K562 (cell line): Measurements from ENCODE around the gene POLD4. TPM values are rescaled to one million over a fixed set of nuclear protein-coding genes. Genes with fewer than 3 reads are reported as not detected.
A peak's percentile ranks its signal among the peaks of the same experiment; 100 is the strongest.
"Not testable (repeated sequence)": the region's sequence is repeated elsewhere in the genome, so short reads cannot be mapped to it uniquely, and the experiment has no call there.

Experiments
- ATAC-seq: fragments of 200-7000 bp; cut with Tn5 transposase; 3 replicates; pipeline ENCODE4 v1.9.1; 2020; ENCODE audit warnings: moderate library complexity
- BruUV-seq: library from RNA; stranded (reverse); fragments of 400-500 nt; replicated peaks from 2 replicates; lab custom pipeline; 2021; lab: Mats Ljungman, UMichigan
- CTCF ChIA-PET: fragments of 300-600 bp; formaldehyde crosslinking; extraction: SDS; loops from one replicate; lab custom pipeline; 2021; ENCODE audit warnings: low intra/inter-chr PET ratio; lab: Yijun Ruan, JAX
- POLR2A ChIA-PET: fragments of 300-600, 350-650 bp; sonication (Branson Sonifier 250); formaldehyde crosslinking; extraction: SDS; loops from one replicate; lab custom pipeline; 2021; ENCODE audit warnings: antibody characterized with exemption, inconsistent platforms; lab: Yijun Ruan, JAX
- DNase-seq, 4 experiments: peaks; one replicate each; pipeline versions ENCODE4 v3.0.0 to v3.0.0-alpha.2; 2011 to 2018; ENCODE audit warnings: low spot score in 3 of 4, mixed read lengths in 3 of 4; ENCODE audit errors: extremely low read depth in 1 of 4
- FAIRE-seq: peaks from 2 replicates; lab custom pipeline; 2011; peaks lifted over from hg19 to GRCh38; lab: Jason Lieb, UNC
- H2AFZ ChIP-seq: 2 replicates; pipeline ENCODE4 v1.6.0; 2011; ENCODE audit warnings: low read depth, low read length, control low read depth, inconsistent platforms
- H3K27ac ChIP-seq: fragments of 200-600 bp; 3 replicates; pipeline ENCODE4 v1.8.0; 2011; ENCODE audit warnings: low read depth, mild to moderate bottlenecking, control low read depth, inconsistent platforms, low read length, moderate library complexity, mixed read lengths; ENCODE audit errors: extremely low read depth
- H3K27me3 ChIP-seq, 2 experiments: fragments of 300-600 bp in 1 of 2; 2 replicates in 1 of 2; 3 replicates in 1 of 2; pipeline versions ENCODE4 v1.6.0 to v1.8.0; 2011; ENCODE audit warnings: inconsistent platforms in 2 of 2, low read length in 2 of 2, mild to moderate bottlenecking in 1 of 2, mixed read lengths in 1 of 2, moderate library complexity in 1 of 2; ENCODE audit not compliant: control insufficient read depth in 2 of 2, insufficient read depth in 2 of 2
- H3K36me3 ChIP-seq: fragments of 300-600 bp; 3 replicates; pipeline ENCODE4 v1.8.0; 2011; ENCODE audit warnings: mild to moderate bottlenecking, low read length, inconsistent platforms; ENCODE audit not compliant: control insufficient read depth, insufficient read depth
- H3K4me1 ChIP-seq, 2 experiments: fragments of 200-600 bp in 1 of 2; replicated peaks in 1 of 2; 2 replicates in 1 of 2; 3 replicates in 1 of 2; pipeline versions ENCODE4 v1.5.1 to v1.8.0; 2011; ENCODE audit warnings: inconsistent platforms in 2 of 2, low read length in 2 of 2, mild to moderate bottlenecking in 1 of 2, mixed read lengths in 1 of 2, moderate library complexity in 1 of 2; ENCODE audit not compliant: control insufficient read depth in 2 of 2, insufficient read depth in 2 of 2
- H3K4me2 ChIP-seq: 2 replicates; pipeline ENCODE4 v1.6.1; 2011; ENCODE audit warnings: low read length, control low read depth, inconsistent platforms, mixed read lengths; ENCODE audit not compliant: insufficient read depth
- H3K4me3 ChIP-seq: fragments of 200-600 bp; sonication (generic), shearing (Covaris generic); 2 replicates; pipeline ENCODE4 v1.5.1; 2016; ENCODE audit warnings: control low read depth, inconsistent platforms
- H3K79me2 ChIP-seq: fragments of 200-600 bp; 3 replicates; pipeline ENCODE4 v1.8.0; 2011; ENCODE audit warnings: low read length, inconsistent platforms; ENCODE audit not compliant: control insufficient read depth, insufficient read depth
- H3K9ac ChIP-seq, 2 experiments: 2 replicates each; pipeline versions ENCODE4 v1.6.0 to v1.6.1; 2011; ENCODE audit warnings: low read depth in 2 of 2, low read length in 2 of 2, control low read depth in 1 of 2, inconsistent platforms in 1 of 2, mild to moderate bottlenecking in 1 of 2, mixed read lengths in 1 of 2; ENCODE audit not compliant: insufficient read depth in 1 of 2
- H3K9me1 ChIP-seq: one replicate; pipeline ENCODE4 v1.6.0; 2011; ENCODE audit warnings: inconsistent platforms, mild to moderate bottlenecking, low read length, moderate library complexity; ENCODE audit not compliant: control insufficient read depth, insufficient read depth
- H3K9me3 ChIP-seq: replicated peaks from 2 replicates; pipeline ENCODE4 v1.5.1; 2011; ENCODE audit warnings: low read depth, low read length, inconsistent platforms; ENCODE audit not compliant: control insufficient read depth, insufficient read depth
- H4K20me1 ChIP-seq: replicated peaks from 2 replicates; pipeline ENCODE4 v1.6.1; 2011; ENCODE audit warnings: low read length, inconsistent platforms, mixed read lengths; ENCODE audit not compliant: control insufficient read depth, insufficient read depth
- ETV1 ChIP-seq: fragments of 450-650 bp; conservative IDR thresholded peaks from 2 replicates; pipeline ENCODE4 v1.6.1; 2016; ENCODE audit warnings: missing genetic modification characterization, control low read depth, low read depth, missing compliant biosample characterization
- POLR2A ChIP-seq: fragments of 450-650 bp; conservative IDR thresholded peaks from 2 replicates; pipeline ENCODE4 v1.6.1; 2016
- SP1 ChIP-seq: sonication (generic); formaldehyde crosslinking; IDR thresholded peaks from 2 replicates; pipeline ENCODE4 v1.8.1; 2022; ENCODE audit warnings: mild to moderate bottlenecking, missing genetic modification reagents
- TGIF2 ChIP-seq: sonication (generic); formaldehyde crosslinking; IDR thresholded peaks from 2 replicates; pipeline ENCODE4 v1.8.1; 2022; ENCODE audit warnings: mild to moderate bottlenecking, missing genetic modification reagents, moderate library complexity
- WGBS: fragments of 100-300 bp; shearing (Covaris generic); methylation state at CpG from one replicate; pipeline ENCODE4 v1.1.6; 2016; ENCODE audit warnings: low coverage, mixed read lengths; ENCODE audit not compliant: insufficient coverage; ENCODE audit errors: missing lambda C conversion rate; 5-methylcytosine and 5-hydroxymethylcytosine counted together
- in situ Hi-C: fragments of 300-500 bp; cut with MboI; formaldehyde crosslinking; loops from 4 replicates; pipeline ENCODE4 v1.15.0; 2018; ENCODE audit warnings: inconsistent platforms, mixed read lengths
- intact Hi-C: fragments of 100-400 bp; cut with micrococcal nuclease; formaldehyde crosslinking; loops from 2 replicates; pipeline ENCODE4 v1.14.2; 2022
- polyA plus RNA-seq, 8 experiments: library from polyadenylated mRNA; depleted of rRNA in 4 of 8; stranded (reverse) in 5 of 8; unstranded in 3 of 8; fragments of >200 nt; fragmentation: Nextera tagmentation in 2 of 8; fragmentation: Illumina TruSeq in 1 of 8; extraction: Ambion mirVana in 2 of 8; extraction: Trizol in 1 of 8; gene quantifications; 2 replicates each; pipeline versions ENCODE4 v1.2.1 to v1.2.3, GENCODE V29; 2011 to 2014; ENCODE audit warnings: inconsistent platforms in 1 of 8, missing spikeins in 1 of 8
- total RNA-seq, 7 experiments: library from RNA; depleted of rRNA in 6 of 7; stranded (reverse); fragments of >200 nt in 6 of 7; fragmentation: Illumina TruSeq in 2 of 7; extraction: Trizol in 2 of 7; gene quantifications; 2 replicates each; pipeline versions ENCODE4 v1.2.1 to v1.2.3, GENCODE V29; 2011 to 2021; ENCODE audit warnings: low replicate concordance in 1 of 7
- TF ChIP-seq, protein P1 (sequence below): fragments of 450-650 bp; IDR thresholded peaks from 2 replicates; pipeline ENCODE4 v1.6.1; 2017; ENCODE audit warnings: antibody characterized with exemption, mild to moderate bottlenecking
- TF ChIP-seq, protein P2 (sequence below), 2 experiments: fragments of 250-450 bp in 1 of 2; fragments of 450-650 bp in 1 of 2; sonication (Bioruptor Pico) in 1 of 2; IDR thresholded peaks; 2 replicates each; pipeline versions ENCODE4 v1.6.1 to v1.8.0; 2016 to 2021; ENCODE audit warnings: mild to moderate bottlenecking in 2 of 2, moderate library complexity in 2 of 2, missing compliant biosample characterization in 1 of 2, missing genetic modification characterization in 1 of 2

The POLD4 gene
- total and polyA plus RNA-seq, 9 of the 15 experiments (the other 6 are each of a cell fraction or from before 2014, with no cell fraction given), result 5.8 to 64.5 (median 18.3) TPM

DNA sequence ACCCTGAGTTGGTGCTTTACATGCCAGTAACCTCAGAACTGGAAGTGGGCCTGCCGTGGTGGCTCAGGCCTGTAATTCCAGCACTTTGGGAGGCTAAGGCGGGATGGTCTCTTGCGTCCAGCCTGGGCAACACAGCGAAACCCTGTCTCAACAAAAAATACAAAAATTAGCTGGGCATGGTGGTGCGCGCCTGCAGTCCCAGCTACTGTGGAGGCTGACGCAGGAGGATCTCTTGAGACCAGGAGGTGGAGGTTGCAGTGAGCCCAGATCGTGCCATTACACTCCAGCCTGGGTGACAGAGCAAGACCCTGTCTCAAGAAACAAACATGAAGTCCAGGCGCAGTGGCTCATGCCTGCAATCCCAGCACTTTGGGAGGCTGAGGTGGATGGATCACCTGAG is 49.7 kb upstream of the POLD4 start:
- in situ Hi-C loops, H4K20me1 ChIP-seq, ATAC-seq, H3K9me3 ChIP-seq, DNase-seq, FAIRE-seq, H3K4me2 ChIP-seq, H3K27ac ChIP-seq, H3K9me1 ChIP-seq, BruUV-seq, H3K27me3 ChIP-seq, H3K4me3 ChIP-seq, CTCF ChIA-PET: not testable (repeated sequence)
- H2AFZ ChIP-seq, result 0 out of 2 replicates have a peak overlapping the region, but pooled peaks have one; percentile 35
- peaks cover 18 to 90% of the 10 kb centered on the region in 2 experiments for H3K4me1 ChIP-seq
- intact Hi-C loops, result loop anchor here (5.0 kb wide), 2 partner anchors 79 to 179 kb away; partner anchors contain the start of genes AIP and GSTP1
- TF ChIP-seq TGIF2 (CRISPR knock-in tag), result peak; percentile 32; the same call in 1 of the 2 replicates
- POLR2A ChIA-PET, result interaction anchor here (0.6 kb wide), 1 partner anchor 48 kb away, joined by 4 read pairs; no protein-coding TSS in a partner anchor
- peak overlapping the region in 1 of 2 experiments; percentile 59; a peak in 1 of 4 replicates for H3K9ac ChIP-seq
- WGBS, result 94% methylated on average over 9 of the region's 9 CpGs
- peaks cover 25% of the 10 kb centered on the region for H3K36me3 ChIP-seq
- H3K79me2 ChIP-seq, result peaks cover 23% of the 10 kb centered on the region

DNA sequence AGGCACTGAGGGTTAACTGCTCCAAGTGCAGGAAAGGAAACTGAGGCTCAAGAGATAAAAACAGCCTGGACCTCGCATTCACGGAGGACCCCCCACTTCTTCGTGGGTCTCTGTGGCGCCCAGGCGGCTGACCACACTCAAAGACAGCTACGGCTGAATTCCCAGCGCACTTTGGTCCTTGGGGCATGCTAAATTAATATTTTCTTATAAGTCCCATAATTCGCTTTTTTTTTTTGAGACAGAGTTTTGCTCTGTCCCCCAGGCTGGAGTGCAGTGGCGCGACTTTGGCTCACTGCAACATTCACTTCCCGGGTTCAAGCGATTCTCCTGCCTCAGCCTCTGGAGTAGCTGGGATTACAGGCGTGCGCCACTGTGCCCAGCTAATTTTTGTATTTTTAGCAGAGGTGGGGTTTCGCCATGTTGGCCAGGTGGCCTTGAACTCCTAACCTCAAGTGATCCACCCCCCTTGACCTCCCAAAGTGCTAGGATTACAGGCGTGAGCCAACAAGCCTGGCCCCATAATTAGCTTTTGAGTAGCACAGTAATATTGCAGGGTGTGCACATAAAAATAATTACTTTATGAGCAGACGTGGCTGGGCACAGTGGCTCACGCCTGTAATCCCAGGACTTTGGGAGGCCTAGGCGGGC is 49.0 kb upstream of the POLD4 start:
- TSS peak; percentile 98 for BruUV-seq
- H3K4me2 ChIP-seq, result peak overlapping the region; percentile 82
- H3K9me3 ChIP-seq, ATAC-seq, H4K20me1 ChIP-seq, H3K27me3 ChIP-seq, in situ Hi-C loops, H3K9me1 ChIP-seq, DNase-seq: not testable (repeated sequence)
- POLR2A ChIA-PET, result interaction anchor here (0.5 to 2.2 kb wide), 16 partner anchors 10 to 227 kb away, joined by 3 to 19 read pairs (median 4); partner anchors contain the start of genes AIP, CDK2AP2, GSTP1 and RAD9A
- H3K36me3 ChIP-seq, result peaks cover 33% of the 10 kb centered on the region
- WGBS, result 38% methylated on average over 17 of the region's 19 CpGs
- peaks cover 23% of the 10 kb centered on the region for H3K79me2 ChIP-seq
- peak overlapping the region; percentile 74 to 82 for H3K9ac ChIP-seq
- peak overlapping the region; percentile 92 for H2AFZ ChIP-seq
- peak overlapping the region; percentile 11; the same call in 1 of the 2 replicates for H3K4me3 ChIP-seq
- peaks cover 24 to 92% of the 10 kb centered on the region in 2 experiments for H3K4me1 ChIP-seq
- peak; percentile 52 for FAIRE-seq
- peak overlapping the region; percentile 97 for H3K27ac ChIP-seq
- intact Hi-C loops, result loop anchor here (5.0 kb wide), 2 partner anchors 80 to 180 kb away; partner anchors contain the start of genes AIP and GSTP1
- CTCF ChIA-PET, result interaction anchor here (0.7 to 1.1 kb wide), 3 partner anchors 66 to 358 kb away, joined by 3 to 13 read pairs (median 3); partner anchors contain the start of genes PITPNM1 and TMEM134
- peak; percentile 29; the same call in 1 of the 2 replicates for TF ChIP-seq SP1 (CRISPR knock-in tag)
- TF ChIP-seq, protein P1, sequence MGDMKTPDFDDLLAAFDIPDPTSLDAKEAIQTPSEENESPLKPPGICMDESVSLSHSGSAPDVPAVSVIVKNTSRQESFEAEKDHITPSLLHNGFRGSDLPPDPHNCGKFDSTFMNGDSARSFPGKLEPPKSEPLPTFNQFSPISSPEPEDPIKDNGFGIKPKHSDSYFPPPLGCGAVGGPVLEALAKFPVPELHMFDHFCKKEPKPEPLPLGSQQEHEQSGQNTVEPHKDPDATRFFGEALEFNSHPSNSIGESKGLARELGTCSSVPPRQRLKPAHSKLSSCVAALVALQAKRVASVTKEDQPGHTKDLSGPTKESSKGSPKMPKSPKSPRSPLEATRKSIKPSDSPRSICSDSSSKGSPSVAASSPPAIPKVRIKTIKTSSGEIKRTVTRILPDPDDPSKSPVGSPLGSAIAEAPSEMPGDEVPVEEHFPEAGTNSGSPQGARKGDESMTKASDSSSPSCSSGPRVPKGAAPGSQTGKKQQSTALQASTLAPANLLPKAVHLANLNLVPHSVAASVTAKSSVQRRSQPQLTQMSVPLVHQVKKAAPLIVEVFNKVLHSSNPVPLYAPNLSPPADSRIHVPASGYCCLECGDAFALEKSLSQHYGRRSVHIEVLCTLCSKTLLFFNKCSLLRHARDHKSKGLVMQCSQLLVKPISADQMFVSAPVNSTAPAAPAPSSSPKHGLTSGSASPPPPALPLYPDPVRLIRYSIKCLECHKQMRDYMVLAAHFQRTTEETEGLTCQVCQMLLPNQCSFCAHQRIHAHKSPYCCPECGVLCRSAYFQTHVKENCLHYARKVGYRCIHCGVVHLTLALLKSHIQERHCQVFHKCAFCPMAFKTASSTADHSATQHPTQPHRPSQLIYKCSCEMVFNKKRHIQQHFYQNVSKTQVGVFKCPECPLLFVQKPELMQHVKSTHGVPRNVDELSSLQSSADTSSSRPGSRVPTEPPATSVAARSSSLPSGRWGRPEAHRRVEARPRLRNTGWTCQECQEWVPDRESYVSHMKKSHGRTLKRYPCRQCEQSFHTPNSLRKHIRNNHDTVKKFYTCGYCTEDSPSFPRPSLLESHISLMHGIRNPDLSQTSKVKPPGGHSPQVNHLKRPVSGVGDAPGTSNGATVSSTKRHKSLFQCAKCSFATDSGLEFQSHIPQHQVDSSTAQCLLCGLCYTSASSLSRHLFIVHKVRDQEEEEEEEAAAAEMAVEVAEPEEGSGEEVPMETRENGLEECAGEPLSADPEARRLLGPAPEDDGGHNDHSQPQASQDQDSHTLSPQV, result peak; percentile 68; the same call in 1 of the 2 replicates
- TF ChIP-seq POLR2A, result peak; percentile 7; the same call in 1 of the 2 replicates
- TF ChIP-seq ETV1 (tag), result peak; percentile 78; the same call in 1 of the 2 replicates
- TF ChIP-seq, protein P2, sequence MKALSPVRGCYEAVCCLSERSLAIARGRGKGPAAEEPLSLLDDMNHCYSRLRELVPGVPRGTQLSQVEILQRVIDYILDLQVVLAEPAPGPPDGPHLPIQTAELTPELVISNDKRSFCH (CRISPR knock-in tag; IDR thresholded peaks at IDR 0.05), result not testable (repeated sequence)
- TF ChIP-seq, protein P2 (tag; IDR thresholded peaks at IDR 0.05), result 0 out of 2 replicates have a peak, but pooled peaks have one; percentile 46
